Esophagus muscularis mucosa (tissue), 4 donors: ENCODE results near the gene GJD2.

Experiments
- EP300 ChIP-seq: sonication (generic); formaldehyde crosslinking; IDR thresholded peaks from one replicate; pipeline ENCODE4 v1.6.1; 2017; ENCODE audit warnings: antibody characterized with exemption
- POLR2A ChIP-seq: fragments of 450-650 bp; IDR thresholded peaks from one replicate; pipeline ENCODE4 v1.6.1; 2017; ENCODE audit warnings: antibody characterized with exemption, moderate library complexity, mild to moderate bottlenecking, low read depth
- POLR2AphosphoS5 ChIP-seq, 2 donors: sonication (generic); formaldehyde crosslinking; IDR thresholded peaks; one replicate each; pipeline ENCODE4 v1.6.1; 2017; ENCODE audit warnings: antibody characterized with exemption in 2 of 2
- TF ChIP-seq, protein P1 (sequence below), 3 experiments: fragments of 200-600 bp in 2 of 3; fragments of 450-650 bp in 1 of 3; sonication (generic) in 2 of 3; IDR thresholded peaks; one replicate each; pipeline ENCODE4 v1.5.1; 2017 to 2019; ENCODE audit warnings: antibody characterized with exemption in 3 of 3, mild to moderate bottlenecking in 2 of 3, moderate library complexity in 1 of 3

DNA sequence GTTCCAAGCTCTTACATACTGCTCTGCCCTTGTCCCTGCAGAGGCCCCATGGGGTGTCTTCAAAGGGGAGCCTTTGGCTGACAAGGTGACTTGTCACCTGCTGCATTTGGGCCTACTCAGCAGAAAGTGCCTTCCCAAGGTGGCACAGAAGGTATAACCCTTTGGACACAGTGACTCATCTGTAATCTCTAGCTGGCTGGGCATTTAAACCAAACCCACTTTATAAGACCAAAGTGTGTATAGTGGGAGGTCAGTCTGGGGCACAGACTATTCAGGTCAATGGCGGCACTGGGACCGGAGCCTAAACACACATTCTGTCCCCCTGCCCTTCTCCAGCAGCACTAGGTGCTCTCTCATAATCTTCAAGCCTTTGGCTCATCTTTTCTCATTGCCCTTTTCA is 35.1 kb downstream of the GJD2 start:
- TF ChIP-seq, protein P1, sequence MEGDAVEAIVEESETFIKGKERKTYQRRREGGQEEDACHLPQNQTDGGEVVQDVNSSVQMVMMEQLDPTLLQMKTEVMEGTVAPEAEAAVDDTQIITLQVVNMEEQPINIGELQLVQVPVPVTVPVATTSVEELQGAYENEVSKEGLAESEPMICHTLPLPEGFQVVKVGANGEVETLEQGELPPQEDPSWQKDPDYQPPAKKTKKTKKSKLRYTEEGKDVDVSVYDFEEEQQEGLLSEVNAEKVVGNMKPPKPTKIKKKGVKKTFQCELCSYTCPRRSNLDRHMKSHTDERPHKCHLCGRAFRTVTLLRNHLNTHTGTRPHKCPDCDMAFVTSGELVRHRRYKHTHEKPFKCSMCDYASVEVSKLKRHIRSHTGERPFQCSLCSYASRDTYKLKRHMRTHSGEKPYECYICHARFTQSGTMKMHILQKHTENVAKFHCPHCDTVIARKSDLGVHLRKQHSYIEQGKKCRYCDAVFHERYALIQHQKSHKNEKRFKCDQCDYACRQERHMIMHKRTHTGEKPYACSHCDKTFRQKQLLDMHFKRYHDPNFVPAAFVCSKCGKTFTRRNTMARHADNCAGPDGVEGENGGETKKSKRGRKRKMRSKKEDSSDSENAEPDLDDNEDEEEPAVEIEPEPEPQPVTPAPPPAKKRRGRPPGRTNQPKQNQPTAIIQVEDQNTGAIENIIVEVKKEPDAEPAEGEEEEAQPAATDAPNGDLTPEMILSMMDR (IDR thresholded peaks at IDR 0.05), result no peak
- TF ChIP-seq POLR2AphosphoS5 (IDR thresholded peaks at IDR 0.05) (no peak), POLR2A (no peak), EP300 (no peak)
